Smooth muscle cell (in vitro differentiated cells): ENCODE measurements around the gene ANKRD33B. TPM values are rescaled to one million over a fixed set of nuclear protein-coding genes. Genes with fewer than 3 reads are reported as not detected.

Source experiments
- DNase-seq: peaks from one replicate; lab custom pipeline; 2025; ENCODE audit not compliant: unreplicated experiment; lab: John Stamatoyannopoulos, UW
- H2AFZ ChIP-seq: fragments of 200-600 bp; sonication (generic); 2 replicates; pipeline ENCODE4 v1.6.0; 2016; ENCODE audit warnings: antibody characterized with exemption, low read depth, mild to moderate bottlenecking
- H3F3A ChIP-seq: fragments of 200-600 bp; sonication (generic); 2 replicates; pipeline ENCODE4 v1.6.0; 2017; ENCODE audit warnings: antibody characterized with exemption, low read depth
- H3K27ac ChIP-seq: fragments of 200-600 bp; sonication (generic); 2 replicates; pipeline ENCODE4 v1.5.1; 2016; ENCODE audit warnings: low read depth, mild to moderate bottlenecking
- H3K27me3 ChIP-seq: fragments of 200-600 bp; sonication (generic); 2 replicates; pipeline ENCODE4 v1.6.1; 2016; ENCODE audit warnings: low read depth, mild to moderate bottlenecking
- H3K36me3 ChIP-seq: fragments of 200-600 bp; sonication (generic); 2 replicates; pipeline ENCODE4 v1.5.1; 2016; ENCODE audit warnings: low read depth
- H3K4me1 ChIP-seq: fragments of 200-600 bp; sonication (generic); 2 replicates; pipeline ENCODE4 v1.5.1; 2016; ENCODE audit warnings: low read depth
- H3K4me2 ChIP-seq: fragments of 200-600 bp; sonication (generic); 2 replicates; pipeline ENCODE4 v1.6.0; 2016; ENCODE audit warnings: mild to moderate bottlenecking
- H3K4me3 ChIP-seq: fragments of 200-600 bp; sonication (generic); 2 replicates; pipeline ENCODE4 v1.5.1; 2016; ENCODE audit warnings: mild to moderate bottlenecking
- H3K79me2 ChIP-seq: fragments of 200-600 bp; sonication (generic); 2 replicates; pipeline ENCODE4 v1.6.0; 2016; ENCODE audit warnings: low read depth, mild to moderate bottlenecking
- H3K9ac ChIP-seq: fragments of 200-600 bp; sonication (generic); 2 replicates; pipeline ENCODE4 v1.6.0; 2016; ENCODE audit warnings: low read depth
- H3K9me3 ChIP-seq: fragments of 200-600 bp; sonication (generic); replicated peaks from 2 replicates; pipeline ENCODE4 v1.5.1; 2016; ENCODE audit warnings: low read depth
- H4K20me1 ChIP-seq: fragments of 200-600 bp; sonication (generic); 2 replicates; pipeline ENCODE4 v1.6.0; 2016; ENCODE audit warnings: low read depth
- CTCF ChIP-seq: fragments of 200-600 bp; sonication (generic); IDR thresholded peaks from 2 replicates; pipeline ENCODE4 v1.5.1; 2017; ENCODE audit warnings: borderline replicate concordance, mild to moderate bottlenecking, antibody characterized with exemption; ENCODE audit not compliant: insufficient read depth, poor library complexity, severe bottlenecking
- WGBS: methylation state at CpG from one replicate; pipeline ENCODE4 v1.1.7; 2016; ENCODE audit warnings: low lambda C conversion rate; 5-methylcytosine and 5-hydroxymethylcytosine counted together
- polyA plus RNA-seq: library from polyadenylated mRNA; unstranded; fragments of >200 nt; fragmentation: Nextera tagmentation; extraction: Ambion mirVana; gene quantifications from 2 replicates; pipeline ENCODE4 v1.2.1, GENCODE V29; 2016
- total RNA-seq: library from RNA; depleted of rRNA; stranded (reverse); fragments of >200 nt; gene quantifications from 2 replicates; pipeline ENCODE4 v1.2.3, GENCODE V29; 2014

The ANKRD33B gene
- total and polyA plus RNA-seq, 2 experiments from 2014 or later, result 1.2 to 2.2 TPM

GRCh38 chr5:10532421-10532820 is 31.4 kb upstream of the ANKRD33B start:
- Histone ChIP-seq H4K20me1 (no peaks in the 10 kb centered on the region), H3K4me2 (no peak overlapping the region), H3K4me1 (peaks cover 16% of the 10 kb centered on the region), H3K79me2 (no peaks in the 10 kb centered on the region), H3K4me3 (no peak overlapping the region), H3K36me3 (no peaks in the 10 kb centered on the region), H3F3A (no peaks in the 10 kb centered on the region), H3K27me3 (no peaks in the 10 kb centered on the region), H2AFZ (no peak overlapping the region), H3K27ac (no peak overlapping the region), H3K9me3 (no peaks in the 10 kb centered on the region), H3K9ac (no peak overlapping the region)
- no peak for TF ChIP-seq CTCF
- no peak for DNase-seq
- 82% methylated on average over 3 of the region's 3 CpGs for WGBS

GRCh38 chr5:10533226-10533625 is 30.6 kb upstream of the ANKRD33B start:
- Histone ChIP-seq H3K4me2 (peak overlapping the region; percentile 63), H3K36me3 (no peaks in the 10 kb centered on the region), H2AFZ (peak overlapping the region; percentile 49), H3K27me3 (no peaks in the 10 kb centered on the region), H3K27ac (no peak overlapping the region), H3K79me2 (no peaks in the 10 kb centered on the region), H3K9ac (no peak overlapping the region), H3K4me3 (no peak overlapping the region), H3K9me3 (no peaks in the 10 kb centered on the region), H3K4me1 (peaks cover 15% of the 10 kb centered on the region), H4K20me1 (no peaks in the 10 kb centered on the region), H3F3A (no peaks in the 10 kb centered on the region)
- TF ChIP-seq CTCF, result no peak
- DNase-seq, result no peak
- WGBS, result 17% methylated on average over 11 of the region's 17 CpGs

- no peaks in the 10 kb centered on the region for H3F3A ChIP-seq
- H4K20me1 ChIP-seq, result no peaks in the 10 kb centered on the region
- no peak overlapping the region for H3K4me2 ChIP-seq
- H3K9me3 ChIP-seq, result no peaks in the 10 kb centered on the region
- H3K79me2 ChIP-seq, result no peaks in the 10 kb centered on the region
- H3K36me3 ChIP-seq, result no peaks in the 10 kb centered on the region
- TF ChIP-seq CTCF, result no peak
- no peaks in the 10 kb centered on the region for H3K27me3 ChIP-seq
- peaks cover 15% of the 10 kb centered on the region for H3K4me1 ChIP-seq
- no peak overlapping the region for H2AFZ ChIP-seq
- no peak overlapping the region for H3K9ac ChIP-seq
- H3K4me3 ChIP-seq, result no peak overlapping the region
- WGBS, result 85% methylated on average over 23 of the region's 23 CpGs
- no peak for DNase-seq
- H3K27ac ChIP-seq, result no peak overlapping the region
Measured at GRCh38 chr5:10534561-10535530, 29.0 kb upstream of the ANKRD33B start.
